22Rv1 (cell line): ENCODE measurements around the gene MAP3K7CL.

ENCODE experiments used
- ZFX ChIP-seq: fragments of 450-650 bp; IDR thresholded peaks from 2 replicates; pipeline ENCODE4 v1.6.1; 2017; ENCODE audit warnings: antibody characterized with exemption, borderline replicate concordance
- TF ChIP-seq, protein P1 (sequence below): fragments of 450-650 bp; IDR thresholded peaks from 2 replicates; pipeline ENCODE4 v1.5.1; 2017; ENCODE audit warnings: mild to moderate bottlenecking

- TF ChIP-seq, protein P1, sequence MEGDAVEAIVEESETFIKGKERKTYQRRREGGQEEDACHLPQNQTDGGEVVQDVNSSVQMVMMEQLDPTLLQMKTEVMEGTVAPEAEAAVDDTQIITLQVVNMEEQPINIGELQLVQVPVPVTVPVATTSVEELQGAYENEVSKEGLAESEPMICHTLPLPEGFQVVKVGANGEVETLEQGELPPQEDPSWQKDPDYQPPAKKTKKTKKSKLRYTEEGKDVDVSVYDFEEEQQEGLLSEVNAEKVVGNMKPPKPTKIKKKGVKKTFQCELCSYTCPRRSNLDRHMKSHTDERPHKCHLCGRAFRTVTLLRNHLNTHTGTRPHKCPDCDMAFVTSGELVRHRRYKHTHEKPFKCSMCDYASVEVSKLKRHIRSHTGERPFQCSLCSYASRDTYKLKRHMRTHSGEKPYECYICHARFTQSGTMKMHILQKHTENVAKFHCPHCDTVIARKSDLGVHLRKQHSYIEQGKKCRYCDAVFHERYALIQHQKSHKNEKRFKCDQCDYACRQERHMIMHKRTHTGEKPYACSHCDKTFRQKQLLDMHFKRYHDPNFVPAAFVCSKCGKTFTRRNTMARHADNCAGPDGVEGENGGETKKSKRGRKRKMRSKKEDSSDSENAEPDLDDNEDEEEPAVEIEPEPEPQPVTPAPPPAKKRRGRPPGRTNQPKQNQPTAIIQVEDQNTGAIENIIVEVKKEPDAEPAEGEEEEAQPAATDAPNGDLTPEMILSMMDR: no peak
- no peak for TF ChIP-seq ZFX
Observed at GRCh38 chr21:29084372-29084771, 46.1 kb upstream of the MAP3K7CL start.
